Stimulated activated CD4-positive, alpha-beta T cell treated with anti-CD3 and anti-CD28 coated beads, Interleukin-4, amount 100 ng/mL, for 48 hours (primary cell): ENCODE data around the gene MYH9.

Experiments
- DNase-seq, 2 donors: peaks; one replicate each; pipeline ENCODE4 v3.0.0-alpha.2; 2020; ENCODE audit warnings: low read depth in 2 of 2

Gene MYH9

DNA sequence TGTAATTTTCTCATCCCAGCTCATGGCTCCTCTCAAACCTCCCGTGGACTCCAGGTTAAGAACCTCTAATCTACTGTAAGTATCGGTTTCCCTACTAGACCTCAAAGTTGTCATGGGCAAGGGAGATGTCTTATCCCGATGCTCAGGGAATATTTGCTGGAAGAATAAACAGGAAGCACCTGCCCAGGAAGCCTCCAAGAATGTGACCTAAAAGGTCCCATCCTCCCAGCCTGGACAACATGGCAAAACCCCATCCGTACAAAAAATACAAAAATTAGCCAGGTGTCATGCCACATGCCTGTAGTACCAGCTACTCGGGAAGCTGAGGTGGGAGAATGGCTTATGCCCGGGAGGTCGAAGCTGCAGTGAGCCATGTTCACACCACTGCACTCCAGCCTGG, 72.4 kb downstream of the MYH9 start:
- no peak for DNase-seq

DNA sequence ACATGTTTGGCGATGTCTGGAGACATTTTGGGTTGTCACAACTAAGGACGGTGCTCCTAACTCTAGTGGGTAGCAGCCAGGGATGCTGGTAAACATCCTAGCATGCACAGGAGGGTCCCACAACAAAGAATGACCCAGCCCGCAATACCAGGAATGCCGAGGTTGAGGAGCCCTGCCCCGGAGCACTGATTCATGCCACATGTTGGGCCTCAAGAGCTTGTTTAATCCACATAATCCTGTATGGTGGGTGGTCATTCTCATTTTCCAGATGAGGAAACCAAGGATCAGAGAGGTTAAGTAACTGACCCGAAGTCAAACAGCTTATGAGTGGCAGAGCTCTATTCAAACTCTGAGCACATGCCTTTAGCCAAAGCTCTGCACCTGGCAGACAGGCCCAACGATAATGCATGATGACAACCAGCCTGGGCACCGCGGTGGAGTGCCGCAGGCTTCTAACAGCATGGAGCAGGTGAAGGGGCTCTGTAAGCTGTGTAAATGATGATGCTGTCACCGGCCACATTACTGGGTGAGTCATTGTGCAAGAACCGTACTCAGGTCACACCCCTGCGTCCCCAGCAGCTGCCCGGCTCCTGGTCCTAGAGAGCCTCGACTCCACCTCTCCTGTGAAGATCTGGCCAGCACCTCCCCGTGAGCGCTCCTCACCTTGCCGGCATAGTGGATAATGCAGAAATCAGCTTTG, 76.2 kb downstream of the MYH9 start:
- DNase-seq = no peak

DNA sequence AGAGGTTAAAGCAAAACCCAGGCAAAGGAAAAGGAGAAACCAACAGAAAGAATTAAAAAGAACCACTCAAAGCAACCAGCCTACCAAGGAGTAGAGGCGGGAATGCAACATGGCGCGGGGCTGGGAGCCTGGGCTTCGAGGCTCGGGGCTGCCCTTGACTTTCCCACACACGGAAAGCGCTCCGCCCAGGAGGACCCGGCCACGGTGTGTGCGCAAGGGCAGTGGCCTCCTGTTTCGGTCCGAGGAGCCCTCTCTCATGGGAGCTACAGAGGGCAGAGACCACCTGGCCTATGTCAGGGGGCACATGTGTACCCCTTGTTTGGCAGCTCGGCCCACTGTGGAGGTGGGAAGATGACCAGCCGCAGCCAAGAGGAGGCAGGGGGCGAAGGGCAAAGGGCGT, 78.9 kb downstream of the MYH9 start:
- DNase-seq = no peak

DNA sequence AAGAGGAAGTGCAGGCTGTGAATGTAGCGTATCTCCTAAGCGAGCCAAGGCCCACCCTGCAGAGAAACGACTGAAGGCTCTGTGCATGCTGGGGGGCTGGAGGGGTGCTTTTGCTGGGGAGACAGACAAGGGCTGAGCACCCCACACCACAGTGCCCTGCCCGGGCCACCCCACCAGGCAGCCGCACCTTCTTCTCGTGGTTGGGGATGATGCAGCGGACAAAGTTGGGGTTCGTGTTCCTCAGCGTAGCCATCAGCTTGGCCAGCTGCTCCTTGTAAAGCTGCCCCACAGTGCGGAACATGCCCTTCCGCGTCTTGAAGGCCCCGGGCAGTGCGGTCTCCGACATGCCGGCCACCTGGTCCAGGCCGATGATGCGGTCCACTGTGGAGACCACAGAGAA, 81.5 kb downstream of the MYH9 start:
- no peak for DNase-seq

DNA sequence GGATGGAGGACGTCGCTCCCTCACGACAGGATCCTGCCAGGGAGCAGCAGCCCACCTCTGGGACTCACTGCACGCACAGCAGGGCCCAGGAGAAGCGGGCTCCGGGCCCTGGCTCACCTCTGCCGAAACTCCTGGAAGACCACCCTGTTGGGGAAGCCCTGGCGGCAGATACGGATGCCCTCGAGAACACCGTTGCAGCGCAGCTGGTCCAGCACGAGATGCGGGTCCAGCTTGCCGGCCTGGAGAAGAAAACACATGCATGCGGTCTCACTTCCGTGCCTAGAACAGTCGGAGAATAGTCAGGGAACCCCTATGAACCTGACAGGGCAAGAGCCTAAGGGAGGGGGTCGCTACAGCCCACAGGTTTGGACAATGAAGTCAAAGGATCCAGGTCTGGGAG, 82.0 kb downstream of the MYH9 start:
- no peak for DNase-seq

DNA sequence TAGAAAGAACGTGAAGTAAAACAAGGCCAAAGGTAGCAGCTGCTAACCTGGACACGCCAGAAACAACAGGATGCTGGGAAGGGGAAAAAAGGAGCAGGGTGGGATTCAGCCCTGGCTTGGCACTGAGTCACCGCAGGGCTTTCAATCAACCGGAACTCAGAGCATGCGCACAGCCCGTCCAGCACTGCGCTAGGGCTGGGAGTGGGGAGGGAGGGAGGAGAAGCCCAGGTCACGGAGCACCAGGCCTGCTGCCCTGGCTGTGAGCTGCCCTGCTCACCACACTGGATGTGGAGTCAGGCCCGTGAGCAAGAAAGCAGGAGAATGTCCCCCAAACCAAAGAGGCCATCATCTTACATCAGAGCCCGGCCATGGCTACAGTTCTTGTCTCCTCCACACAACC, 83.3 kb downstream of the MYH9 start:
- no peak for DNase-seq

DNA sequence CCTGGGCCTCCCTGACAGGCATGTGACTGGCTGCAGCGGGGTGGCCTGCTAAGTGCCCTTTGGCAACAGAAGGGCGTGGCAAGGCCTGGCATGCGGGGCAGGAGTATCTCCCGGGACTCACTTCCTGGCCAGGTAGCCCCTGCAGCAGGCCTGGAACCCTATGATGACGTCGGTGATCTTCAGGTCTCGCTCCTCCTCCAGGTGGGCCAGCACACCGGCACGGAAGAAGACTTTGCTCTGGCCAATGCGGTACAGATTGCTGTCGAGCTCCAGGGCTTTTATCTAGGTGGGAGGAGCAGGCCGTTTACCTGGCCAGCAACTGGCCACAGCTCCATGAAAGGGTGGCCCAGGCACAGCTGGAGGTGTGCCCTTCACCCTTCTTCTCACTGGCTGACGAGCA, 83.9 kb downstream of the MYH9 start:
- DNase-seq = no peak

DNA sequence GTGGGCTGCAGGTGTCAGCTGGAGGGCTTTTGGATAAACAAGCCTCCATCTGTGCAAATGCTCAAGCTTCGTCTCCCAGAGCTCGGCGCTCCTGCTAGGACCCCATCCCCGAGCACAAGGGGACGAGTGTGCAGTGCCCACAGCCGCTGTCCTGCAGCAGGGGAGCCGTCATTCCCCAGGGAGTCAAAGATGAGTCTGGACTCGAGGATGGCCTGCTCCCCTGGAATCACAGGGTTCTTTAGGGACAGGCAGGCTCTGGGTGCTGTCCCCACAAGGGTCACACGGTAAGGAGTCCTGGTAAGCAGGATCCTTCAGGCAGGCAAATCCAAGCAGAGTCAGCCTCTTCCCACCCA, 84.7 kb downstream of the MYH9 start:
- DNase-seq = no peak

DNA sequence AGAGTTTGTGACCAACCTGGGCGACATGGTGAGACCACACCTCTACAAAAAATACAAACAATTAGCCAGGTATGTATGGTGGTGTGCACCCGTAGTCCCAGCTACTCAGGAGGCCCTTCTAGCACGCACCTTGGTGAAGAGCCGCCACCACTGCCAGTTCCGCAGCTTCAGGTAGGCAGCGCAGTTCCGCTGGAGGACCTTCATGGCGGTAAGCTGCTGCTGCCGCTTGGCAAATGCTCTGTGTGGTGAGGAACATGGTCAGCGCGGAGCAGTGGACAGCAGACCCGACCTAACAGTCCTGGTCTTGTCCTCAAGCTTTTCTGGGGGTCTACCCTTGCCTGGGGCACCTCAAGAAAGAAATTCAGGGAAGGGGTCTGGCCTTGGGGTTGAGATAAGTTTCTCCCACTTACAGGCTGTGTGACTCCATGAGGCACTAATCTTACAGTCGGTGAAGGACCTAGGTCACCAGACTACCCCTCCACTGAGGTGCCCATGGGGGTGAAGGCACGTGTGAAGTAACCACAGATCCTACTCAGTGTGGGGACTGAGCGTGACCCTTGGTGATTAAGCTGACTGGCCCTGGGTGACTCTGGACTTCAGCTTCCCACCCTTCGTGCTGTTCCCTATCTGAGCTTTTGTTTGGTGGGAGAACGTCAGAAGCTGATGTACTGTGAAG, 85.2 kb downstream of the MYH9 start:
- no peak for DNase-seq

DNA sequence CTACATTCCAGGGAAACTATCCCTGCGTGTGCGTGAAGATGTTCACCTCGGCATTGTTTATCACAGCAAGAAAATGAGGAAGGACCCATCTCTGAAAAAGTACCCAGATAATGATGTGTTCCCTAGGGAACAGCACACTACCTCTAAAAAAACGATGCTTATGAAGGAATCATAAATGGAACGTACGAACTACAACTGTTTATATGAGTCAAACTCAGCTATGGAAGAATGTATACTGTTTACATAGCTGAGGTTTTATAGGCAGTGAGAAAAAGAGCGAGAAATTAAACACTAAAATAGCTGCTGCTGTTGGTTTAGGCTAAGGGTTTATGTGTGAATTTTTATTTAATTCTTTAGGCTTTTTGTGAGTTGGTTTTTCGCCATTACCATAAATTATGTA, 85.9 kb downstream of the MYH9 start:
- no peak for DNase-seq

DNA sequence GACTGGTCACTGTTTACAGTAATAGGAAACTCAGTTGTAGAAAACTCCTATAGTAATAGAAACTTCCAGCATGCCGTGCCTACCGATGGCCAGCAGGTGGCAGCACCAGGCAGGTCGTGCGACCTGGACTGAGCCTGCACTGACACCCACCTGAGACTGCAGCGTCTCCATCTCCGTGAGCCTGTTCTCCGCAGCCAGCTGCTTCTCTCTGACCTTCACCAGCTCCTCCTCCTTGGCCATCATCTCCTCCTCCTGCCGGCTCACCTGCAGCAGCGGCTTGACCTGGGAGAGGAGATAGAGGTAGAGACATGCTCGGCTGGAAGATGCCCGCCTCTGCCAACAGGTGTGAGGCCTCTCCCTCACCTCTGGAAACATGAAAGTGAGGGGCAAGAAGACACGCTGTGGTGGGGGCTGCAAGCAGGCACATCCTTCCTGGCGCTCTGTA, 86.4 kb downstream of the MYH9 start:
- DNase-seq = peak; percentile 64 to 81

DNA sequence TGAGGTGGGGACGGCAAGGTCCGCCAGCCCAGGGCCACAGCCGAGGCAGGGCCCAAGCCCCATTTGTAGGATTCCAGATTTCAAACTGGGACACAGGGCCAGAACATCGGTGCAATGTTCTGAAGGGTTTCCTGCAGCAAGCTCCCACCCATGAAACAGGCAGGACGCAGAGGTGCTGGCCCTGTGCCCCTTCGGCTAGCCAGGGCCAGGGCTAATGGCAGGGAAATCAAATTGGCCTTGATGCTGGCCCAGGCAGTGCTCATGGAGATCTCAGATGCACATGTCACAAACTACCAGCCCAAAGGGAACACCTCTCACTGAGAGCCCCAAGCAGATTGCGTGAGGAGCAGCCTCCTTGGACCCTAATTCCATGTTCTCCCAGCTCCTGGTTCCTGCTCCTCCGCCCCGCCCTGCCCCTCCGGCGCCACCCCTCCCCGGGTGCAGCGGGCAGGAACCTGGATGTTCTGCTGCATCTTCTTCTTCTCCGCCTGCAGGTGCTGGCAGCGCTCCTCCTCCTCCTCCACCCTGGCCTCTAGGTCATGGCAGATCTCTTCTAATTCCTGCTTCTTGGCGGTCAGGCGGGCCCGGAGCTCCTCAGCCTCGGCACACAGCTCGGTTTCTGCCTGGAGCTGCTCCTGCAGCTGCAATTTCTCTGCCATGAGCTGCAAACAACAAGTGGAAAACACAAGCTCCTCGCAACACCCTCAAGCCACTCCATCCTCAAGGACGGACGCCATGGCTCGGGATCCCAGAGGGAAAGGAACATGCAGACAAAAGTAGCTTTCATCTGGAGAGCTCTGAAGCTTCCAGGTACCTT, 87.2 kb downstream of the MYH9 start:
- no peak for DNase-seq

DNA sequence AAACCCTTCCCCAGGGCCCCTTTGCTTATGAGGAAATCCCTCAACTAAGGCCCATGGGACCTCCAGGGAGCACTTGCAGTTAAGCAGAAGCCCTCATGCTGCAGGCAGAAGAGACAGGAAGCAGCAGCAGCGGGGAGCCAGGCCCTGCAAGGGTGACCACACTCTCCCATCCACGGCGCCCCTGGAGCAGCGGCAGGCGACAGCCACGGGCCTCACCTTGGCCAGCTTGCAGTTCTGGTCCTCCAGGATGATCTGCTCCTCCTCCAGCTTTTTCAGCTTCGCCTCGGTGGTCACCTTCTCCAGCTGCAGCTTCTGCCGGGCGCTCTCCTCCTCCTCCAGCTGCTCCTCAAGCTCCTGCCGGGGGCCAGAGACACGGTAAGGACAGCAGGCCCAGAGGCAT, 87.9 kb downstream of the MYH9 start:
- DNase-seq = no peak

DNA sequence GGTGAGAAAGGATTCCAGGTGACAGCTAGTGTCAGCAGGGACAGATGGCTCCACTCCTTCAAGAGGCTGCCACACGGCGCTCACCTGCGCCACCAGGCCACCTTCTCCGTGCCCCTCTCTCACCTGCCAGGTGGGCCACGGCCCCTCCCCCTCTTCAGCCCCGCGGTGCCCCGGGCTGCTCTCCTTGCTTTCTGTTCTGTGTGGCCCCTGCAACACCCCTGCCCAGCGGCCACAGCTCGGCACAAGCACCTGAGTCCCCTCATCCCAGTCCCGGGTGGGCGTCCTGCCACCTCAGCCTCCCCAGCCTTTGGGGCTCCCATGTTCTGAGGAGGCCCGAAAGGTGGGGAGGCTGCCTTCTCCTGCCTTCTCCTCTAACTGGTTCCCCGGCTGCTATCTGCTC, 88.5 kb downstream of the MYH9 start:
- no peak for DNase-seq

DNA sequence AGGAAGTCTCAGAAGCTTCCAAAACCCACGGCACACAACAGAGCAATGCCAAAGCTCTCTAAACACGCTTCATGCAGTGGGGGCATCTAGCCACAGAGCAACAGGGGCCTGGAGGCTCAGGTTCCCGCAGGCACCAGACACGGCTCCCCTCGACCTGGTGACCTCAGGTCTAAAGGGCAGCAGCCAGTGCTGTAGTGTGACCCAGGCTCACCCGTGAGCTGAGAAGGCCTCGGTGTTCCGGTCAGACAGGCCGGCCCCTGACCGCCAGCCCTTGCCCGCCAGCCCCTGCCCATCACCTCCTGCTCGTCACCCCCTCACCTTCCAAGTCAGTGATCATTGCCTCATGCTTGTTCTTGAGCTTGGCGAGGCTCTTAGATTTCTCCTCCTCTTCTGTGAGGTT, 89.2 kb downstream of the MYH9 start:
- DNase-seq = no peak

DNA sequence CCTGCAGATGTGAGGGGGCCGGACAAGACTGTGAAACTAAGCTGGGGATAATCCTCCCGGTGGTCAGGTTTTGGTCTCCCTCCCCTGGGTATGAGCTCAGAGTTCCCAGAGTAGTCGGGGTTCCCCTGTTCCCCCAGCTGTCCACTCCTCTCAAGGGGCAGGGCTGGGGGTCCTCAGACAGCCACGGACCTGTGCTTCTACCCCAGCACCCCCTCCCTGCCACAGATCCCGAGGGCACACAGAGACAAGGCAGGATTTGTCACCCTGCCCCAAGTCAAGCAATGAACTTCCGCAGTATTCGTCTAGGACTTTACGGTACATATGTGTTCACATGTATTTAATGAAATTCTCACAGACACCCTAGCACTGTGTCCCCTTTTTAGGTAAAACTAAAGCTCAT, 89.6 kb downstream of the MYH9 start:
- DNase-seq = no peak

DNA sequence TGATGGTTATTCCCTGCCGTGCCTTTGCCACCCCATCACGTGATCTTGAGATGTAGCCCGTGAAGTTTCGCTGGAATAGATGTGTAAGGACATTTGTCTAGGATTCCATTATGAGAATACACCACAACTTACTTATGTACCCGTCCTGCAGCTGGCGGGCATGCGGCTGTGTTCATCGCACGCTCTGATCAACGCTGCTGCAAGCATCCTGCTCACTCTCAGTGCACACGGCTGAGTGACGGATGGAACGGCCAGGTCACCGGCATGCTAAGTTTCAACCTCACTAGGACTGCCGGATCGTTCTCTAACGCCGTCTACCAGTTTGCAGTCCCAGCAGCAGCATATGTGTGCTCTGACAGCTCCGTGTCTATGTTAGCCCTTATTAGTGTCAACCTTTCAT, 90.2 kb downstream of the MYH9 start:
- no peak for DNase-seq

DNA sequence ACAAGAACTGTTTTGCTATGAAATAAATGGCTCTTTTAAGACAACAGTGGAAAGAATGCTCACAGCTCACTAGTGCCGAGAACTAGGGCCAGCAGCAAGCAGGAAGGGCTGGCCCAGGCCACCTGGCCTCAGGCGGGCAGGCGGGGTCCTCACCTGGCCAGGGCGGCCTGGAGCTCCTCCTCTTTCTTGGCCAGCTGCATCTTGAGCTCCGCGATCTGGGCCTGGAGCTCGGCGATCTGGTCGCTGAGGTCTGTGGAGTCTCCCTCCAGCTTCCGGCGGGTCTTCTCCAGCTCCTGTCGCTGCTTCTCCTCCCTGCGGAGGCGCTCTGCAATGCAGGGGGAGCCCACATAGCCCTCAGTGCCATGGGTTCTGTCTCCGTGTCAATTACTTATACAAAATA, 91.1 kb downstream of the MYH9 start:
- no peak for DNase-seq

DNA sequence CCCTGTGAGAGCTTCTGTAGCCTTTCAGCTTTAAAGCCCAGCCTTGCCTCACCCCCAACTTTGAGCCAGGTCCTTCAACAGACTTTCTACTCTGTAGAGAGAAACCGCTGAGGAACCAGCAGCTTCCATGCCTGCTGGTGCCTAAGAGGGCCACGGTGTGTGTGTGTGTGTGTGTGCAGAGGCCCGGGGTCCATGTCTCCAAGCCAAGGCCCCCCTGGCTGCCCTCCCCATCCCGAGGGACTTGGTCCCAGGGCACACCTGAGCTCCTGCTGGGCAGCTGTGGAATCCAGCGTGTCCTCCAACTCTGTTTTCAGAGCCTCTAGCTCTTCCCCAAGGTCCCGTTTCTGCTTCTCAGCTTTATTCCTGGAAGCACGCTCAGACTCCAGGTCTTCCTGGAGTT, 92.5 kb downstream of the MYH9 start:
- no peak for DNase-seq

DNA sequence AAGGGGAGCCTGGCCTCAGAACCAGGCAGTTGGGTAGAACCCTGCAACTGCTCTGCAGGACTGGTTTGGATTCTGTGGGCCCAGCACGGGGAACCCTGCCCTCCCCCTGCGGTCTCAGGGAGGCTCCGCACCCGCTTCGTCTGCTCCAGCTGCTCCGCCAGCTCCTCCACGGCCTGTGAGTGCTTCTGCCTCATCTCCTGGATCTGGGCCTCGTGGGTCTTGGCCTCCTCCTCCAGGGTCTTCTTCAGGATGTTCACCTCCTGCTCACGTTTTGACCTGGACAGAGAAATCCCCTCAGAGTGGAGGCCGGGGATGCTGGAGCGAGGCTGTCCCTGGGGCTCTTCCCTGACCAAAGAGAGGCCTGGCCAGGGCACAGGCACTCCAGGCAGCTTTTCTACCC, 93.0 kb downstream of the MYH9 start:
- no peak for DNase-seq

DNA sequence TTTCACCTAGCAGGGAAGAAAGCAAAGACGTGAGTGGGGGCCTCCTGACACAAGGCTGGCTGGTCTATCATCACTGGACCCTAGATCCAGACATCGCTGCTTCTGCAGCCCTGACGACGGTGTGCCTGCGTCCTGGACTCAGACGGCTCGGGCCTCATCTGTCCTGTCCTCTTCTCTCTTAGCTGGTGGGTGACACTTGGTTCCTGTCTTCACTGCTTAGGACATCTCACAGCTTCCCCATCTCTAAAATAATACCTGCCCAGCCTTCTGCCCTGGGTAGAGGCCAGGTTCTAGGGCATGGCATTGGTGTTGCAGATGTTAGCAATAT, 93.5 kb downstream of the MYH9 start:
- no peak for DNase-seq

DNA sequence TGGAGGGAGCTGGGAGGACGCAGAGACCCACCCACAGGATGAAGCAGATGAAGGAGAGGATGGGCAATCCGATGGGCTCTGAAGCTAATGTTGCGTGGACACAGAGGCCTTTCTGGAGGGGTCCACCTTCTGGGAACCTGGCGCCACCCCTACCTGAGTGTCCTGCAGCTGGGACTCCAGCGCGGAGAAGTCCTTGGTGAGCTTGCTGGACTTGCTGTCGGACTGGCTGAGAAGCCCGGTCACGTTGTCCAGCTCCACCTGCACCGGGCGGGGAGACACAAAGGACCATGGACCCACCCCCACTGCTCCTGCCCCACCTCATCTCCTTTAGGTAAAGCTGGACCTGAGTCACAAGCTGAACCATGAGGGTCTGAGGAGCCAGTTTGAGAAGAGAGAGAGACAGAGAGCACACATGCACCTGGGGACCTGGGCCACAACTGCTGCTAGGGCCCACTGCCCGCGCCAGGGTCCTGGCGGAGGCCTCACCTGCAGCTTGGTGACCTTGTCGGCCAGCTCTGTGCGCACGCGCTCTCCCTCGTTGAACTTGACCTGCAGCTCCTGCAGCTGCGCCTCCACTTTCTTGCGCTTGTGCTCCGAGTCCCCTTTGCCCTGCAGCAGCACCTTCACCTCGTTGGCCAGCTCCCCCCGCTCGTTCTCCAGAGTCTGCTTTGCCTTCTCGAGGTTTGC, 94.0 kb downstream of the MYH9 start:
- DNase-seq = no peak
